ENCODE measurements around the gene TMEM60.

DNA sequence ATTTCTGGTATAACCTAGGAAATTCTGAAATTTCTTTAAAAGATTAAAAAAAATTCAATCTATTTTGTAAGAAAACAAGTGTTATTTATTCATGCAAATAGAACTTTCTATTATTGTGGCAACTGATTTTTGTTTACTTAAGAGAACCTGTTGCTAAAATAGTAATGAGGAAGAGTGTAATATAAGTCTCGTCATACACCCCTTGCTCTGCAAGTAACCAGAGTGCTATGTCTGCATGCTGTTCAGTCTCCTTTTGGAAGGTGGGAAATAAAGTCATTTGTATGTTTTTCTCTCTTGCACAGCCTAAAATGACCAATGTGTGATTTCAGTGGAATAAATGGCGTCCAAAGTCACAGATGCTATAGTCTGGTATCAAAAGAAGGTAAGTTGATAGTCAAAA is 41.7 kb upstream of the TMEM60 start:
- TF ChIP-seq, protein P1, sequence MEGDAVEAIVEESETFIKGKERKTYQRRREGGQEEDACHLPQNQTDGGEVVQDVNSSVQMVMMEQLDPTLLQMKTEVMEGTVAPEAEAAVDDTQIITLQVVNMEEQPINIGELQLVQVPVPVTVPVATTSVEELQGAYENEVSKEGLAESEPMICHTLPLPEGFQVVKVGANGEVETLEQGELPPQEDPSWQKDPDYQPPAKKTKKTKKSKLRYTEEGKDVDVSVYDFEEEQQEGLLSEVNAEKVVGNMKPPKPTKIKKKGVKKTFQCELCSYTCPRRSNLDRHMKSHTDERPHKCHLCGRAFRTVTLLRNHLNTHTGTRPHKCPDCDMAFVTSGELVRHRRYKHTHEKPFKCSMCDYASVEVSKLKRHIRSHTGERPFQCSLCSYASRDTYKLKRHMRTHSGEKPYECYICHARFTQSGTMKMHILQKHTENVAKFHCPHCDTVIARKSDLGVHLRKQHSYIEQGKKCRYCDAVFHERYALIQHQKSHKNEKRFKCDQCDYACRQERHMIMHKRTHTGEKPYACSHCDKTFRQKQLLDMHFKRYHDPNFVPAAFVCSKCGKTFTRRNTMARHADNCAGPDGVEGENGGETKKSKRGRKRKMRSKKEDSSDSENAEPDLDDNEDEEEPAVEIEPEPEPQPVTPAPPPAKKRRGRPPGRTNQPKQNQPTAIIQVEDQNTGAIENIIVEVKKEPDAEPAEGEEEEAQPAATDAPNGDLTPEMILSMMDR (IDR thresholded peaks at IDR 0.05) = no peak
- TF ChIP-seq POLR2A (IDR thresholded peaks at IDR 0.05) = no peak
- TF ChIP-seq EP300 (IDR thresholded peaks at IDR 0.05) = no peak
